ENCODE results near the gene TCEAL3.
"Not testable (repeated sequence)": the region's sequence is repeated elsewhere in the genome, so short reads cannot be mapped to it uniquely, and the experiment has no call there.

- TF ChIP-seq CTCF (IDR thresholded peaks at IDR 0.05; ENCODE audit: poor library complexity, severe bottlenecking); POLR2AphosphoS5 (IDR thresholded peaks at IDR 0.05); MXI1 (conservative IDR thresholded peaks at IDR 0.05; ENCODE audit: poor library complexity, severe bottlenecking); EZH2 (IDR thresholded peaks at IDR 0.05; ENCODE audit: borderline replicate concordance, insufficient read depth, low read length, poor library complexity, severe bottlenecking); RAD21 (conservative IDR thresholded peaks at IDR 0.05); EP300 (conservative IDR thresholded peaks at IDR 0.05; ENCODE audit: poor library complexity, severe bottlenecking): not testable (repeated sequence)
These were observed 49.3 kb downstream of the TCEAL3 start for GRCh38 chrX:103657066-103657465.
